ENCODE measurements around the gene LINGO3. TPM values are rescaled to one million over a fixed set of nuclear protein-coding genes. Genes with fewer than 3 reads are reported as not detected.

Gene LINGO3
- polyA plus RNA-seq, 2 donors, result 0.02 TPM; not detected in 1

DNA sequence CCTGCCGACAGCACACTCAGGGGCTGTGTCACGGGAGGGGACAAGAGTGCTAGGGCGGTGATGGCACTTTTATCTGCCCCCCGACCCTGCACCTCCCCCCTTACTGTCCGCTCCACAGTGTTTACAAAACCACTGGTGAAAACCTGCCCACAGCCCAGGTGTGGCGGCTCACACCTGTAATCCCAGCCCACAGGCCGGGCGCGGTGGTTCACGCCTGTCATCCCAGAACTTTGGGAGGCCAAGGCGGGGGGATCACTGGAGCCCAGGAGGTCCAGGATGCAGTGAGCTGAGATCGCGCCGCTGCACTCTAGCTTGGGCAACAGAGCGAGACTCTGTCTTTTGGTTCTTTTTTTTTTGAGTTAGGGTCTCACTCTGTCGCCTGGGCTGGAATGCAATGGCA, 11.8 kb downstream of the LINGO3 start:
- Histone ChIP-seq H3K36me3 (ENCODE audit: control insufficient read depth in 2 of 2, insufficient read depth in 2 of 2, low read length in 1 of 2) (no peaks in the 10 kb centered on the region), H3K4me1 (ENCODE audit: control insufficient read depth in 2 of 2, insufficient read depth in 2 of 2, low read length in 1 of 2) (peaks cover 4 to 5% of the 10 kb centered on the region in 2 donors), H3K9me3 (ENCODE audit: control insufficient read depth in 2 of 2, insufficient read depth in 1 of 2, low read depth in 1 of 2, low read length in 1 of 2) (no peaks in the 10 kb centered on the region), H3K27ac (ENCODE audit: low read depth in 2 of 2, low read length in 1 of 2) (no peak overlapping the region), H3K27me3 (ENCODE audit: control insufficient read depth in 1 of 2, insufficient read depth in 2 of 2, low read length in 2 of 2) (peaks cover 0 to 4% of the 10 kb centered on the region in 2 donors), H3K4me3 (ENCODE audit: low read depth in 1 of 2, low read length in 2 of 2) (no peak overlapping the region)
- 79 to 80% methylated on average over 16 of the region's 16 CpGs for WGBS, 2 donors

DNA sequence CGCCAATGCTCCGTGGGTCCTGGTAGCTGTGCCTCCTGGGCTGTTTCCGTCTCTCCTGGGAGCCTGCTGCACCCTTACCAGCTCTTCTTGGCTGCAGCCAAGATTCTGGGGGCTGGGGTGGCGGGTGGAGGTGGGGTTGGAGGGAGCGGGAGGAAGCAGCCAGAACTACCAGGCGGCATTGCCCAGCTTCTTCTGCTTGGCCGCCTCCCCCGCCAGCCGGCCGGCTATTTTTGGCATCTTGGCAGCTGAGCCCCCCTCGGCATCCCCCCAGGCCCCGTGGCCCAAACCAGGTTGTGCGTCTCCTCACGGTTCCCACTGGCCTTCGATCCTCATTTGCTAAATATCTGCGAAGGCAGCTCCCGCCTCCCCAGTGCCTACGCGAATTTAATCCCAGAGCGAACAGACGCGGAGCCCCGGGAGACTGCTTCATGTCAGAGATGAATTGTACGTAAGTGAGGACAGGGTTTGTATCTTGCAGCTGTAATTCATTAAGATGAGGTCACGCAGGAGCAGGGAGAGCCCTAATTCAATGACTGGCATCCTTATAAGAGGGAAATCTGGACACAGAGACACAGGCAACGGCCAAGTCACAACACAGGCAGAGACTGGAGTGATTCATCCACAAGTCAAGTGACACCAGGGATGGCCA, 13.1 kb downstream of the LINGO3 start:
- H3K27ac ChIP-seq (ENCODE audit: low read depth in 2 of 2, low read length in 1 of 2), result peak overlapping the region in 1 of 2 donors; percentile 2
- WGBS, 2 donors, result 21 to 32% methylated on average over 26 of the region's 26 CpGs
- H3K9me3 ChIP-seq (ENCODE audit: control insufficient read depth in 2 of 2, insufficient read depth in 1 of 2, low read depth in 1 of 2, low read length in 1 of 2), result no peaks in the 10 kb centered on the region
- no peaks in the 10 kb centered on the region for H3K36me3 ChIP-seq (ENCODE audit: control insufficient read depth in 2 of 2, insufficient read depth in 2 of 2, low read length in 1 of 2)
- peaks cover 0 to 4% of the 10 kb centered on the region in 2 donors for H3K27me3 ChIP-seq (ENCODE audit: control insufficient read depth in 1 of 2, insufficient read depth in 2 of 2, low read length in 2 of 2)
- no peak overlapping the region for H3K4me3 ChIP-seq (ENCODE audit: low read depth in 1 of 2, low read length in 2 of 2)
- peaks cover 5 to 15% of the 10 kb centered on the region in 2 donors for H3K4me1 ChIP-seq (ENCODE audit: control insufficient read depth in 2 of 2, insufficient read depth in 2 of 2, low read length in 1 of 2)

DNA sequence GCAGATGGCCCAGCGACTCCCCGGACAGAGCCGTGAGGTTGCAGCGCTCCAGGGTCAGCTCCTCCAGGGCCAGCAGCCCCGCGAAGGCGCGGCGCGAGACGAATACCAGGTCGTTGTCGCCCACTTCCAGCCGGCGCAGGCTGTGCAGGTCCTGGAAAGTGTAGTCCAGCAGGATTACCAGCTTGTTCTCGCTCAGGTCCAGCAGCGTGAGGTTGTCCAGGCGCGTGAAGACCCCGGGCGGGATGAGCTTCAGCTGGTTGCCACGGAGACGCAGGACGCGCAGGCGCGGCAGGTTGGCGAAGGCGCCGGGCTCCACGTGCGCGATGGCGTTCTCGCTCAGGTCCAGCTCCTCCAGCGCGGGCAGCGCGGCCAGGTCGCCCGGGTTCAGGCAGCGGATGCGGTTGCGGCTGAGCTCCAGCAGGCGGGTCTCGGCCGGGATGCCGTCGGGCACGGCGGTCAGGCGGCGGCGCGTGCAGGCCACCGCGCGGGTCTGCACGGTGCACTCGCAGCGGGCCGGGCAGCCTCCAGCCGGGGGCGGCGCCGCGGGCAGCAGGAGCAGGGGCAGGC, 16.7 kb downstream of the LINGO3 start:
- Histone ChIP-seq H3K27ac (ENCODE audit: low read depth in 2 of 2, low read length in 1 of 2) (no peak overlapping the region), H3K4me1 (ENCODE audit: control insufficient read depth in 2 of 2, insufficient read depth in 2 of 2, low read length in 1 of 2) (peaks cover 5 to 15% of the 10 kb centered on the region in 2 donors), H3K9me3 (ENCODE audit: control insufficient read depth in 2 of 2, insufficient read depth in 1 of 2, low read depth in 1 of 2, low read length in 1 of 2) (no peaks in the 10 kb centered on the region), H3K36me3 (ENCODE audit: control insufficient read depth in 2 of 2, insufficient read depth in 2 of 2, low read length in 1 of 2) (no peaks in the 10 kb centered on the region), H3K4me3 (ENCODE audit: low read depth in 1 of 2, low read length in 2 of 2) (peak overlapping the region; percentile 2 to 44), H3K27me3 (ENCODE audit: control insufficient read depth in 1 of 2, insufficient read depth in 2 of 2, low read length in 2 of 2) (peaks cover 0 to 9% of the 10 kb centered on the region in 2 donors)
- WGBS, 2 donors, result 15 to 17% methylated on average over 50 to 67 of the region's 67 CpGs

DNA sequence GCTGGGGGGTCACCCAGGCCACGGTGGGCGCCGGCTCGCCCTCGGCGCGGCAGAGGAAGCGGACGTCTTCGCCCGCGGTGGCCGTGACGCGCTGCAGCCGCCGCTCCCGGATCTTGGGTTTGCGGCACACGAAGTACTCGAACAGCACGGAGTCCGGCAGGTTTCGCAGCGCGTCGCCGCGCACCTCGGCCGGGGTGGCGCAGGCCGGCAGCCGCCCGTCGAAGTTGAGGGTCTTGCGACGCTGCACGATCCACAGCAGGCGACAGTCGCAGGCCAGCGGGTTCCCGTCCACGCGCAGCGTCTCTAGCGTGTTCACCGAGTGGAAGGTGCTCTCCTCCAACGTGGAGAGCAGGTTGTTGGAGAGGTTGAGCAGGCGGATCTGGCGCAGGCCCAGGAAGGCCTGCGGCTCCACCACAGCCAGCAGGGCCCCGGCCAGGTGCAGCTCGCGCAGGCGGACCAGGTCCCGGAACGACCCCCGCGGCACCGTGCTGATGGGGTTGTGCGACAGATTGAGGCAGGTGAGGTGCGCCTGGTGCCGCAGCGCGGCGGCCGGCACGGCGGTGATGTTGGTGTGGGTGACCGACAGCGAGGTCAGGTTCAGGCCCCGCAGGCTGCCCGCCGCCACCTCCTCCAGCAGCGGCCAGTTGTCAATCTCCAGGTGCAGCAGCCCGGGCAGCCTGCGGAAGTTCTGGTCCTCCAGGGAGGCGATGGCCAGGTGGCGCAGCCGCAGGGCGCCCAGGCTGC, 17.3 kb downstream of the LINGO3 start:
- H3K4me3 ChIP-seq (ENCODE audit: low read depth in 1 of 2, low read length in 2 of 2), result peak overlapping the region; percentile 2 to 44
- 2 to 3% methylated on average over 64 to 82 of the region's 82 CpGs for WGBS, 2 donors
- H3K9me3 ChIP-seq (ENCODE audit: control insufficient read depth in 2 of 2, insufficient read depth in 1 of 2, low read depth in 1 of 2, low read length in 1 of 2), result no peaks in the 10 kb centered on the region
- peaks cover 5 to 15% of the 10 kb centered on the region in 2 donors for H3K4me1 ChIP-seq (ENCODE audit: control insufficient read depth in 2 of 2, insufficient read depth in 2 of 2, low read length in 1 of 2)
- peaks cover 0 to 9% of the 10 kb centered on the region in 2 donors for H3K27me3 ChIP-seq (ENCODE audit: control insufficient read depth in 1 of 2, insufficient read depth in 2 of 2, low read length in 2 of 2)
- peak overlapping the region in 1 of 2 donors; percentile 28 for H3K27ac ChIP-seq (ENCODE audit: low read depth in 2 of 2, low read length in 1 of 2)
- no peaks in the 10 kb centered on the region for H3K36me3 ChIP-seq (ENCODE audit: control insufficient read depth in 2 of 2, insufficient read depth in 2 of 2, low read length in 1 of 2)

DNA sequence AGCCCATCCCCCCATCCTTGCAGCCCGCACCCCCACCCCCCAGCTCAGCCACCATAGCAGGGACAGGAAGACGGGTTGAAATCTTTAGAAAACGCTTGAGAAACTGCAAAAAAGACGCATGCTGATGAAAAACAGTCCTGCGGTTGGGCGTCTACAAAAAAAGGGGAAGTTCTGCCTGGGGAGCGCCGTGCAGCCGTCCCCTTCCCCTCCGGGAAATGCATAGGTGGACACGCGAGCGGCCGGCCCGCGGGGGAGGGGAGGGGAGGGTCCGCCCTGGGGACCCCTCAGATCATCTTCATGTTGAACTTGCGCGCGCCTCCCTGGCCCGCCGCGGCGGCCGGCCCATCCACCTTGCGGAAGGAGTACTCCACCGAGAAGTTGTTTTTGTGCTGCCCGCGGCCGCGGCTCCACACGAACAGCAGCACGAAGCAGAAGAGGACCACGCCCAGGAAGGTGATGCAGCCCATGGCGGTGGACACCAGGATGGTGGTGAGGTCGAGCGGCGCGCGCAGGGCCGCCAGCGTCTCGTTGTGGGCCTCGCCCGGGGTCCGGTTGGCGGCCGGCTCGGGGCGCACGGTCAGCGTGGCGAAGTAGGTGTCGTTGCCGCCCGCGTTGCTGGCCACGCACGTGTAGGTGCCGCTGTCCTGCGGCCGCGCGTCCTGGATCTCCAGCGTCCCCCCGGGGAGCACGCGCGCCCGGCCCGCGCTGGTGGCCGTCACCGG, 18.1 kb downstream of the LINGO3 start:
- Histone ChIP-seq H3K27me3 (ENCODE audit: control insufficient read depth in 1 of 2, insufficient read depth in 2 of 2, low read length in 2 of 2) (peaks cover 0 to 9% of the 10 kb centered on the region in 2 donors), H3K4me1 (ENCODE audit: control insufficient read depth in 2 of 2, insufficient read depth in 2 of 2, low read length in 1 of 2) (peaks cover 4 to 15% of the 10 kb centered on the region in 2 donors), H3K36me3 (ENCODE audit: control insufficient read depth in 2 of 2, insufficient read depth in 2 of 2, low read length in 1 of 2) (no peaks in the 10 kb centered on the region), H3K4me3 (ENCODE audit: low read depth in 1 of 2, low read length in 2 of 2) (peak overlapping the region; percentile 2 to 44), H3K27ac (ENCODE audit: low read depth in 2 of 2, low read length in 1 of 2) (peak overlapping the region in 1 of 2 donors; percentile 28), H3K9me3 (ENCODE audit: control insufficient read depth in 2 of 2, insufficient read depth in 1 of 2, low read depth in 1 of 2, low read length in 1 of 2) (no peaks in the 10 kb centered on the region)
- 2% methylated on average over 63 to 74 of the region's 74 CpGs for WGBS, 2 donors

DNA sequence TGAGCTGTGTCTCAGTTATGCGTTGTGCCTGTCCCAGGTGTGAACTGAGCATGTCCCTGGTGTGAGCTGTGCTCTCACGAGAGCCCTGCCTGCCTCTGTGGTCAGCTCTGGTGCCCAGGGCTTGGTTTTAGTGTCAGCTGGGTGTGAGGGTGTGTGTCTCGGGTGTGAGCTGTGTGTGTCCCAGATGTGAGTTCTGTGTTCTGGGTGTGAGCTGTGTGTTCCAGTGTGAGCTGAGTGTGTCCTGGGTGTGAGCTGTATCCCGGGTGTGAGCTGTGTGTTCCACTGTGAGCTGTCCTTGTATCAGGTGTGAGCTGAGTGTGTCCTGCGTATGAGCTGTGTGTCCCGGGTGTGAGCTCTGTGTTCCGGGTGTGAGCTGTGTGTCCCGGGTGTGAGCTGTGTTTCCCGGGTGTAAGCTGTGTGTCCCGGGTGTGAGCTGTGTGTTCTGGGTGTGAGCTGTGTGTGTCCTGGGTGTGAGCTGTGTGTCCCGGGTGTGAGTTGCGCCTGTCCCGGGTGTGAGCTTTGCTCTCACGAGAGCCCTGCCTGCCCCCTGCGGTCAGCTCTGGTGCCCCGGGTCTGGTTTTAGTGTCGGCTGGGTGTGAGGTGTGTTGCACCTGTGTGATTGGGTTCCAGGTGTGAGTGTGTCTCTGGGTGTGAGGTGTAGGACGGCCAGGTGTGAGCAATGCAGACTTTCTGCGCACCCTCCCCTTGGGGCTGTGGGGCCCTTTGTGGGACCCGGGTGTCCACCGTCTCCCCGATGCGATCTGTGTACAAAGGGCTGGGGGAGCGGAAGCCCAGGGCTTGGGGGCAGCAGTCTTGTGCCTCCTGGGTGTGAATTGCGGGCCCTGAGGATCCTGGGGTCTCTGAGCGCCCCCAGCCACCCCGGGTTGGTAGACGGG, 18.9 kb downstream of the LINGO3 start:
- H3K27ac ChIP-seq (ENCODE audit: low read depth in 2 of 2, low read length in 1 of 2), result peak overlapping the region in 1 of 2 donors; percentile 38
- peaks cover 0 to 9% of the 10 kb centered on the region in 2 donors for H3K27me3 ChIP-seq (ENCODE audit: control insufficient read depth in 1 of 2, insufficient read depth in 2 of 2, low read length in 2 of 2)
- H3K36me3 ChIP-seq (ENCODE audit: control insufficient read depth in 2 of 2, insufficient read depth in 2 of 2, low read length in 1 of 2), result no peaks in the 10 kb centered on the region
- H3K9me3 ChIP-seq (ENCODE audit: control insufficient read depth in 2 of 2, insufficient read depth in 1 of 2, low read depth in 1 of 2, low read length in 1 of 2), result no peaks in the 10 kb centered on the region
- peaks cover under 1 to 15% of the 10 kb centered on the region in 2 donors for H3K4me1 ChIP-seq (ENCODE audit: control insufficient read depth in 2 of 2, insufficient read depth in 2 of 2, low read length in 1 of 2)
- WGBS, 2 donors, result 50 to 52% methylated on average over 28 of the region's 28 CpGs
- H3K4me3 ChIP-seq (ENCODE audit: low read depth in 1 of 2, low read length in 2 of 2), result no peak overlapping the region

DNA sequence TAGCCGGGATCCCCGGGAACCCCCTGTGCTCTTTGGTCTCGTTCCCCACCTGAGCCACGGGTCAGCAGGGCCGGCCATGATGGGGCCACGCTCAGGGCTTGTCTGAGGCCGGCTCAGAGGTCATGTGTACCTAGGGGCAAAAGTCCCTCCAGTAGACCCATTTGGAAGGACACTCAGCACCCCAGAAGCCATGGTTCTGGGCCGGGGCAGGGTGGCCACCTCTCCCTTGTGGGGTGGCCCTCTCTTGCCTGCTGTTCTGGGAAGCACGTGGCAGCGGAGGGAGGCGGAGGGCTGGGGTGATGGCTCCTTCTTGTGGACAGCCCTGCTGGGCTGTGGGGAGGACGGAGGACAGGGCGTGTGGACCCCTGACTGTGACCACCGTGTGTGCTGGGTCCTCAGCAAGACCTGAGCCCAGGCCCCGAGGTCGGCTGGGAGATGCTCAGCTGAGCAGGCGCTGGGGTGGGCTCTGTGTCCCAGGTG, 19.6 kb downstream of the LINGO3 start:
- WGBS, 2 donors, result 80 to 84% methylated on average over 16 to 17 of the region's 17 CpGs
- no peaks in the 10 kb centered on the region for H3K9me3 ChIP-seq (ENCODE audit: control insufficient read depth in 2 of 2, insufficient read depth in 1 of 2, low read depth in 1 of 2, low read length in 1 of 2)
- peaks cover 0 to 9% of the 10 kb centered on the region in 2 donors for H3K27me3 ChIP-seq (ENCODE audit: control insufficient read depth in 1 of 2, insufficient read depth in 2 of 2, low read length in 2 of 2)
- no peak overlapping the region for H3K27ac ChIP-seq (ENCODE audit: low read depth in 2 of 2, low read length in 1 of 2)
- no peaks in the 10 kb centered on the region for H3K36me3 ChIP-seq (ENCODE audit: control insufficient read depth in 2 of 2, insufficient read depth in 2 of 2, low read length in 1 of 2)
- peaks cover 0 to 15% of the 10 kb centered on the region in 2 donors for H3K4me1 ChIP-seq (ENCODE audit: control insufficient read depth in 2 of 2, insufficient read depth in 2 of 2, low read length in 1 of 2)
- no peak overlapping the region for H3K4me3 ChIP-seq (ENCODE audit: low read depth in 1 of 2, low read length in 2 of 2)

DNA sequence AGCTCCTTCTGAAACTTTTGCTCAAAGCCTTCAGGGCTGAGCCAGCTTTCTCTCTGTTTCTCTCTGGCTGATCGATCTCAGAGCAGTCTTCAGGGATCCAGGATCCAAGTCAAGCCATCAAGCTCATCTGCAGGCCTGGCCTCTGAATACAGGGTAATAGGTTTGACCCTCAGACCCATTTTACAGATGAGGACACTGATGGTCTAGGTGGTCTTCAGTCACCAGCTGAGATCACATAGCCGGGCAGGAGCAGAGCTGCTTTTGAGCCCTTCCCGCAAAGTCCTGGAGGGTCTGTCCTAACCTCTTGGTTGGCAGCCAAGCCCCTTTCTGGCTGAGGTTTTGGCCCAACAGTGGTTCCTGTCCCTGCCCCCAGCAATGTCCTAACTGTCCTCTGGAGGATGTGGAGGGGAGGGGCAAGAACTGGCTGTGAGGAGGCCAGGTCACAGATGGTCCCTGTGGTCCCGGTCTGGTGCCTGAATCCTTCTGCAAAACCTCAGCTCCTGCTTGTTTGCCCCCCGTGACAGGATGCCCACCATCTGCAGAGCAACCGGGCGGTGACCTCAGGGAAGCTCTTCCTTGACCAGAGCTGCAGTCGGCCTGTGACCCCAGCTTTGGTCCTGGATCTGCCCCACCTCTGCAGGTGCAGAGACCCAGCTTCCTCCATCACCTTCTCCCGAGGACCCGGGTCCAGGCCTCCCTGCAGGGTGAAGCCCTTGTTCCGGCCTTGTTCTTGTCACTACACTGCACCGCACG, 20.2 kb downstream of the LINGO3 start:
- no peak overlapping the region for H3K27ac ChIP-seq (ENCODE audit: low read depth in 2 of 2, low read length in 1 of 2)
- peaks cover 0 to 15% of the 10 kb centered on the region in 2 donors for H3K4me1 ChIP-seq (ENCODE audit: control insufficient read depth in 2 of 2, insufficient read depth in 2 of 2, low read length in 1 of 2)
- H3K36me3 ChIP-seq (ENCODE audit: control insufficient read depth in 2 of 2, insufficient read depth in 2 of 2, low read length in 1 of 2), result no peaks in the 10 kb centered on the region
- peaks cover 0 to 9% of the 10 kb centered on the region in 2 donors for H3K27me3 ChIP-seq (ENCODE audit: control insufficient read depth in 1 of 2, insufficient read depth in 2 of 2, low read length in 2 of 2)
- WGBS, 2 donors, result 73 to 79% methylated on average over 13 of the region's 13 CpGs
- H3K9me3 ChIP-seq (ENCODE audit: control insufficient read depth in 2 of 2, insufficient read depth in 1 of 2, low read depth in 1 of 2, low read length in 1 of 2), result no peaks in the 10 kb centered on the region
- H3K4me3 ChIP-seq (ENCODE audit: low read depth in 1 of 2, low read length in 2 of 2), result no peak overlapping the region

All from esophagus (tissue), 2 donors.